ENCODE data around the gene PPM1J.

The PPM1J gene

DNA sequence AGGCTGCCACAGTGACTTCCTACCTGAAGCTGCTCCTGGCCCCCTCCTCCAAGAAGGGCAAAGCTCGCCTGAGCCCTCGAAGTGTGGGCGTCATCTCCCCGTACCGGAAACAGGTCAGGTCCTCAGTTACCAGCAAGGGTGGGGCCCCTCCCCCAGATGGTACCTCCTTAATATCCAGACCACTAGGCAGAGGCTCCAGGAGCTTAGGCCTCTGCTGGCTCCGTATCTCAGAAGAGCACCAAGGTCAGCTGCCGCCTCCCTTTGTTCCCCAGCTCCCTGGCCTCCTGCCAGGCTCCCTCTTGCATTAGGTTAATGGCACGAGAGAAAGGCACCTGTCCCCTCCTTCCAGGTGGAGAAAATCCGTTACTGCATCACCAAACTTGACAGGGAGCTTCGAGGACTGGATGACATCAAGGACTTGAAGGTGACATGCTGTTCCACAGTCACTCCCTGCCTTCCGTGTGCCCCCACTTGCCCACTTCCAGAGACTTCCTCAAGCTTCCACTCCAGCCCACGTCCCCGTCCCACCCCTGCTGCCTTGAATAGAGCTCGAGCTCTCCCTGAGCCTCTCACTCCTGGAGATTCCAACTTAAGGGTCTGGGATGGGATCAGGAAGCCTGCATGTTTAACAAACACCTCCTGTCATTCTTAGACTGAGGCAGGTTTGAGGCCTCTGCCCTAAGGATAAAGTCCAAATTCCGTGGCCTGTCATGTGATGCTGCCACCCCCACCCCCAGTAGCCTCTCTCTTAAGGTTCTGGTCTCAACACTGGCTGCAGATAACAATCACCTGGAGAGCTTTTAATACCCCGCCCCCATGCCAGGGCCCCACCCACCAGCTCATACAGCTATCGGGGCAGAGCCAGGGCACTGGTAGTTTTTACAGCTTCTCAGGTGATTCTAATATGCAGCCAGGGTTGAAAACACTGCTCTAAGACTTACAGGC, 16.5 kb downstream of the PPM1J start:
- Histone ChIP-seq H3K4me1 (ENCODE audit: insufficient read depth, poor library complexity, severe bottlenecking) (peaks cover 27% of the 10 kb centered on the region), H3K27ac (ENCODE audit: poor library complexity, severe bottlenecking) (peak overlapping the region; percentile 92), H3K9me3 (ENCODE audit: severe bottlenecking) (no peaks in the 10 kb centered on the region), H3K36me3 (ENCODE audit: low read depth) (peaks cover 82% of the 10 kb centered on the region), H3K27me3 (ENCODE audit: insufficient read depth, poor library complexity, severe bottlenecking) (no peaks in the 10 kb centered on the region), H3K4me3 (ENCODE audit: severe bottlenecking) (no peak overlapping the region)
- ATAC-seq (ENCODE audit: low read depth) = peak; percentile 24; the same call in 2 of the 3 replicates
- no peak for DNase-seq (ENCODE audit: low spot score)
- TF ChIP-seq, protein P1, sequence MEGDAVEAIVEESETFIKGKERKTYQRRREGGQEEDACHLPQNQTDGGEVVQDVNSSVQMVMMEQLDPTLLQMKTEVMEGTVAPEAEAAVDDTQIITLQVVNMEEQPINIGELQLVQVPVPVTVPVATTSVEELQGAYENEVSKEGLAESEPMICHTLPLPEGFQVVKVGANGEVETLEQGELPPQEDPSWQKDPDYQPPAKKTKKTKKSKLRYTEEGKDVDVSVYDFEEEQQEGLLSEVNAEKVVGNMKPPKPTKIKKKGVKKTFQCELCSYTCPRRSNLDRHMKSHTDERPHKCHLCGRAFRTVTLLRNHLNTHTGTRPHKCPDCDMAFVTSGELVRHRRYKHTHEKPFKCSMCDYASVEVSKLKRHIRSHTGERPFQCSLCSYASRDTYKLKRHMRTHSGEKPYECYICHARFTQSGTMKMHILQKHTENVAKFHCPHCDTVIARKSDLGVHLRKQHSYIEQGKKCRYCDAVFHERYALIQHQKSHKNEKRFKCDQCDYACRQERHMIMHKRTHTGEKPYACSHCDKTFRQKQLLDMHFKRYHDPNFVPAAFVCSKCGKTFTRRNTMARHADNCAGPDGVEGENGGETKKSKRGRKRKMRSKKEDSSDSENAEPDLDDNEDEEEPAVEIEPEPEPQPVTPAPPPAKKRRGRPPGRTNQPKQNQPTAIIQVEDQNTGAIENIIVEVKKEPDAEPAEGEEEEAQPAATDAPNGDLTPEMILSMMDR (IDR thresholded peaks at IDR 0.05; ENCODE audit: poor library complexity, severe bottlenecking) = no peak

DNA sequence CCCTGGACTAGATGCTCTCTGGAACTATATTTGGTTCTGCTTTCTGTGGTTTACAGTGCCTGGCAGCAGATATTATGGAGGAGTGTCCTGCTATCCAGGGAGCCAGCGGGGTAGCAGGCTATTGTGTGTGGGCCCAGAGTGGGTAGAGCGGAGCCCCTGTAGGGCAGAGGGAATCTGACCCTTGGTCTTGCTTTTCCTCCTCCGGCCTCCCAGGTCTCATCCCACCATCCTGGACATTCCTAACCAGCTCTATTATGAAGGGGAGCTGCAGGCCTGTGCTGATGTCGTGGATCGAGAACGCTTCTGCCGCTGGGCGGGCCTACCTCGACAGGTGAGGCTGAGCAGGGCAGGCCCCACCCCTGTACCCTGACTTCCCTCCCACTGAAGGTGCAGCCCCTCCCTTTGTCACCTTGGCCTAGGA, 17.3 kb downstream of the PPM1J start:
- H3K27ac ChIP-seq (ENCODE audit: poor library complexity, severe bottlenecking) = no peak overlapping the region
- no peaks in the 10 kb centered on the region for H3K9me3 ChIP-seq (ENCODE audit: severe bottlenecking)
- no peak overlapping the region for H3K4me3 ChIP-seq (ENCODE audit: severe bottlenecking)
- H3K36me3 ChIP-seq (ENCODE audit: low read depth) = peaks cover 79% of the 10 kb centered on the region
- TF ChIP-seq, protein P1 (IDR thresholded peaks at IDR 0.05; ENCODE audit: poor library complexity, severe bottlenecking) = no peak
- no peak for ATAC-seq (ENCODE audit: low read depth)
- H3K4me1 ChIP-seq (ENCODE audit: insufficient read depth, poor library complexity, severe bottlenecking) = peaks cover 26% of the 10 kb centered on the region
- DNase-seq (ENCODE audit: low spot score) = no peak
- H3K27me3 ChIP-seq (ENCODE audit: insufficient read depth, poor library complexity, severe bottlenecking) = no peaks in the 10 kb centered on the region

DNA sequence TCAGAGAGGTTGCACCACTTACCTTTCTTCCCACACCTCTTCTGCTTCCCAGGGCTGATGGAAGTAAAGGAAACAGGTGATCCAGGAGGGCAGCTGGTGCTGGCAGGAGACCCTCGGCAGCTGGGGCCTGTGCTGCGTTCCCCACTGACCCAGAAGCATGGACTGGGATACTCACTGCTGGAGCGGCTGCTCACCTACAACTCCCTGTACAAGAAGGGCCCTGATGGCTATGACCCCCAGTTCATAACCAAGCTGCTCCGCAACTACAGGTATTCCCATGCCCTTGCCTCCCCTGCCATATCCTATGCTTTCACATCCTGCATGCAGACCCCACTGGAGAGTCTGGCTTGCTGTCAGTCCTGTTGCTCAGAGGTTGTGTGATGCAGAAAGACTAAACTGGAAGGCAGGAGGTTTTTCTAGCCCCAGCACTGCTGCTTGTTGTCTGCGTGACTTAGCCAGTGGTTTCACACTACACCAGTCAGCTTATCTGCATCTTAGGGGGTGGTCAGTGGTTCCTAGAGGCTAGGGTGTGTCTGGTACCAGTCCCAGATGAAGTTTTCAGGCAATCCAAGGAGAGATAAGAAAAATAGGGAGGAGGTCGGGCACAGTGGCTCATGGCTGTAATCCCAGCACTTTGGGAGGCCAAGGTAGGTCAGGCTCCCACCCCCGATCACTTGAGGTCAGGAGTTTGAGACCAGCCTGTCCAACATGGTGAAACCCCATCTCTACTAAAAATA, 18.4 kb downstream of the PPM1J start:
- ATAC-seq (ENCODE audit: low read depth) = no peak
- Histone ChIP-seq H3K36me3 (ENCODE audit: low read depth) (peaks cover 79% of the 10 kb centered on the region), H3K27ac (ENCODE audit: poor library complexity, severe bottlenecking) (no peak overlapping the region)

DNA sequence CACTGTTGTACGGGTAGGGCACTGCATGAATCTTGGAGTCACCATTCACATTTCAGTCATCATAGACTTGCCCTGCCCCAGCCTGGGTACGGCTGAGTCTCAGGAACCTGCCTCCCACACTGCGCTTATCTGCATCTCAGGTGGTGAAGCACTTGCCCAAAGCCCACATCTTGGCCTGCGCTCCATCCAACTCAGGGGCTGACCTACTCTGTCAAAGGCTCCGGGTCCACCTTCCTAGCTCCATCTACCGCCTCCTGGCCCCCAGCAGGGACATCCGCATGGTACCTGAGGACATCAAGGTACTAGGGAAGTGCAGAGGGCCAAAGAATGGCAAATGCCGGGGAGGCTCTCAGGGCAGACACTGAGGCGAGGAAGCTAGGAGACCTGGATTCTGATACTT, 19.9 kb downstream of the PPM1J start:
- peaks cover 8% of the 10 kb centered on the region for H3K4me1 ChIP-seq (ENCODE audit: insufficient read depth, poor library complexity, severe bottlenecking)
- H3K4me3 ChIP-seq (ENCODE audit: severe bottlenecking) = no peak overlapping the region
- H3K27ac ChIP-seq (ENCODE audit: poor library complexity, severe bottlenecking) = no peak overlapping the region
- no peaks in the 10 kb centered on the region for H3K27me3 ChIP-seq (ENCODE audit: insufficient read depth, poor library complexity, severe bottlenecking)
- no peaks in the 10 kb centered on the region for H3K9me3 ChIP-seq (ENCODE audit: severe bottlenecking)
- TF ChIP-seq, protein P1 (IDR thresholded peaks at IDR 0.05; ENCODE audit: poor library complexity, severe bottlenecking) = no peak
- no peak for ATAC-seq (ENCODE audit: low read depth)
- no peak for DNase-seq (ENCODE audit: low spot score)
- peaks cover 79% of the 10 kb centered on the region for H3K36me3 ChIP-seq (ENCODE audit: low read depth)

More for the DNA sequence above, 18.4 kb downstream of the PPM1J start:
- no peaks in the 10 kb centered on the region for H3K9me3 ChIP-seq (ENCODE audit: severe bottlenecking)
- no peak overlapping the region for H3K4me3 ChIP-seq (ENCODE audit: severe bottlenecking)
- H3K27me3 ChIP-seq (ENCODE audit: insufficient read depth, poor library complexity, severe bottlenecking) = no peaks in the 10 kb centered on the region
- no peak for DNase-seq (ENCODE audit: low spot score)
- peaks cover 23% of the 10 kb centered on the region for H3K4me1 ChIP-seq (ENCODE audit: insufficient read depth, poor library complexity, severe bottlenecking)
- TF ChIP-seq, protein P1 (IDR thresholded peaks at IDR 0.05; ENCODE audit: poor library complexity, severe bottlenecking) = no peak
